Suprapubic skin (tissue), 4 donors: ENCODE data around the gene DECR2. TPM values are rescaled to one million over a fixed set of nuclear protein-coding genes. Genes with fewer than 3 reads are reported as not detected.
A peak's percentile ranks its signal among the peaks of the same experiment; 100 is the strongest.

Experiments used
- DNase-seq, 2 donors: peaks; one replicate each; pipeline ENCODE4 v3.0.0-alpha.2; 2019; ENCODE audit warnings: low spot score in 2 of 2
- H3K27ac ChIP-seq: fragments of 200-600 bp; sonication (generic); one replicate; pipeline ENCODE4 v1.5.1; 2019
- H3K27me3 ChIP-seq: fragments of 200-600 bp; sonication (generic); one replicate; pipeline ENCODE4 v1.5.1; 2019
- H3K36me3 ChIP-seq: fragments of 200-600 bp; sonication (generic); one replicate; pipeline ENCODE4 v1.5.1; 2019
- H3K4me1 ChIP-seq: fragments of 200-600 bp; sonication (generic); one replicate; pipeline ENCODE4 v1.5.1; 2019
- H3K4me3 ChIP-seq: fragments of 200-600 bp; sonication (generic); one replicate; pipeline ENCODE4 v1.5.1; 2019; ENCODE audit warnings: mild to moderate bottlenecking
- H3K9me3 ChIP-seq: fragments of 200-600 bp; sonication (generic); one replicate; pipeline ENCODE4 v1.5.1; 2019
- CTCF ChIP-seq, 2 donors: fragments of 200-600 bp in 1 of 2; fragments of 450-650 bp in 1 of 2; sonication (generic) in 1 of 2; IDR thresholded peaks; one replicate each; pipeline ENCODE4 v1.5.1; 2016 to 2019; ENCODE audit warnings: antibody characterized with exemption in 2 of 2, mild to moderate bottlenecking in 1 of 2, moderate library complexity in 1 of 2
- EP300 ChIP-seq: sonication (generic); formaldehyde crosslinking; IDR thresholded peaks from one replicate; pipeline ENCODE4 v1.6.1; 2017; ENCODE audit warnings: antibody characterized with exemption
- POLR2A ChIP-seq, 2 donors: fragments of 450-650 bp; IDR thresholded peaks; one replicate each; pipeline ENCODE4 v1.6.1; 2017; ENCODE audit warnings: antibody characterized with exemption in 2 of 2, mild to moderate bottlenecking in 2 of 2, moderate library complexity in 2 of 2
- POLR2AphosphoS5 ChIP-seq, 3 donors: sonication (generic); formaldehyde crosslinking; IDR thresholded peaks; one replicate each; pipeline ENCODE4 v1.6.1; 2017; ENCODE audit warnings: antibody characterized with exemption in 3 of 3
- WGBS: methylation state at CpG from one replicate; pipeline ENCODE4 v1.1.5; 2018; 5-methylcytosine and 5-hydroxymethylcytosine counted together
- total RNA-seq, 4 donors: library from RNA; depleted of rRNA; stranded (reverse); fragments of >200 nt; gene quantifications; one replicate each; pipeline ENCODE4 v1.1.0, GENCODE V29; 2016

Gene DECR2
- total RNA-seq, 4 donors from 2014 or later: 9.1 to 23.4 (median 12.3) TPM

GRCh38 chr16:440627-441026 lies 38.9 kb downstream of the DECR2 start:
- Histone ChIP-seq H3K9me3 (no peaks in the 10 kb centered on the region), H3K4me3 (no peak overlapping the region), H3K36me3 (no peaks in the 10 kb centered on the region), H3K27me3 (no peaks in the 10 kb centered on the region), H3K27ac (no peak overlapping the region), H3K4me1 (no peaks in the 10 kb centered on the region)
- WGBS: 98% methylated on average over 6 of the region's 6 CpGs
- no peak for DNase-seq
- TF ChIP-seq POLR2AphosphoS5 (IDR thresholded peaks at IDR 0.05) (no peak), EP300 (no peak), POLR2A (IDR thresholded peaks at IDR 0.05) (no peak), CTCF (IDR thresholded peaks at IDR 0.05) (no peak)

GRCh38 chr16:441447-441846 lies 39.8 kb downstream of the DECR2 start:
- DNase-seq: no peak
- no peaks in the 10 kb centered on the region for H3K9me3 ChIP-seq
- H3K27me3 ChIP-seq: no peaks in the 10 kb centered on the region
- 91% methylated on average over 6 of the region's 6 CpGs for WGBS
- H3K4me3 ChIP-seq: no peak overlapping the region
- no peaks in the 10 kb centered on the region for H3K36me3 ChIP-seq
- TF ChIP-seq POLR2AphosphoS5 (IDR thresholded peaks at IDR 0.05) (no peak), CTCF (IDR thresholded peaks at IDR 0.05) (no peak), EP300 (no peak), POLR2A (IDR thresholded peaks at IDR 0.05) (no peak)
- no peak overlapping the region for H3K27ac ChIP-seq
- H3K4me1 ChIP-seq: no peaks in the 10 kb centered on the region

GRCh38 chr16:442976-443375 lies 41.3 kb downstream of the DECR2 start:
- no peak for DNase-seq
- 63% methylated on average over 6 of the region's 6 CpGs for WGBS
- Histone ChIP-seq H3K27ac (peak overlapping the region; percentile 47), H3K4me3 (no peak overlapping the region), H3K27me3 (no peaks in the 10 kb centered on the region), H3K9me3 (no peaks in the 10 kb centered on the region), H3K36me3 (no peaks in the 10 kb centered on the region), H3K4me1 (no peaks in the 10 kb centered on the region)
- TF ChIP-seq EP300: no peak

- Histone ChIP-seq H3K36me3 (no peaks in the 10 kb centered on the region), H3K27me3 (no peaks in the 10 kb centered on the region), H3K4me3 (no peak overlapping the region), H3K9me3 (no peaks in the 10 kb centered on the region), H3K27ac (no peak overlapping the region), H3K4me1 (no peaks in the 10 kb centered on the region)
- no peak for DNase-seq
- WGBS: 88% methylated on average over 10 of the region's 10 CpGs
- TF ChIP-seq EP300 (no peak), CTCF (IDR thresholded peaks at IDR 0.05) (no peak), POLR2AphosphoS5 (IDR thresholded peaks at IDR 0.05) (no peak), POLR2A (IDR thresholded peaks at IDR 0.05) (no peak)
Measured at GRCh38 chr16:444027-444426, 42.3 kb downstream of the DECR2 start.

- H3K9me3 ChIP-seq: no peaks in the 10 kb centered on the region
- H3K27ac ChIP-seq: no peak overlapping the region
- WGBS: 59% methylated on average over 3 of the region's 4 CpGs
Measured at GRCh38 chr16:445566-445965, 43.9 kb downstream of the DECR2 start.

More at GRCh38 chr16:445566-445965, 43.9 kb downstream of the DECR2 start:
- Histone ChIP-seq H3K4me1 (no peaks in the 10 kb centered on the region), H3K27me3 (no peaks in the 10 kb centered on the region), H3K36me3 (no peaks in the 10 kb centered on the region), H3K4me3 (no peak overlapping the region)
- DNase-seq: no peak
- TF ChIP-seq CTCF (IDR thresholded peaks at IDR 0.05): no peak
- no peak for TF ChIP-seq POLR2A (IDR thresholded peaks at IDR 0.05)
- TF ChIP-seq EP300: no peak
- no peak for TF ChIP-seq POLR2AphosphoS5 (IDR thresholded peaks at IDR 0.05)
